ENCODE measurements around the gene TAF10.

TAF10 gene

DNA sequence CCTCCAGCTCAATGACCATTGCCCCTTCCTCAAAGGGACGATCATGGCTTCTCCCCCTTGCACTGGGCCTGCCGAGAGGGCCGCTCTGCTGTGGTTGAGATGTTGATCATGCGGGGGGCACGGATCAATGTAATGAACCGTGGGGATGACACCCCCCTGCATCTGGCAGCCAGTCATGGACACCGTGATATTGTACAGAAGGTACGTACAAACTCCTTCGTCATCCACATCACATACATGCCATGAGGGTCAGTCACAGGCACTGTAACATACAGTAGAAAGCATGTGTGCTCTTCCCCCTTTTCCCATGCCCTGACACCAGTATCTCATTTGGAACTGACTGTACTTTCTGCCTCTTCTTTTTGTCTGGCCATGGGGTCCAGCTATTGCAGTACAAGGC, 4.0 kb downstream of the TAF10 start:
- H3K9me3 ChIP-seq: no peaks in the 10 kb centered on the region
- DNase-seq: no peak
- peaks cover 36 to 42% (median 42%) of the 10 kb centered on the region in 3 donors for H3K36me3 ChIP-seq
- peaks cover 4 to 65% (median 57%) of the 10 kb centered on the region in 4 donors for H3K4me1 ChIP-seq
- H3K27ac ChIP-seq: peak overlapping the region; percentile 93 to 98
- H3K4me3 ChIP-seq: peak overlapping the region in 1 of 2 donors; percentile 83
- no peaks in the 10 kb centered on the region for H3K27me3 ChIP-seq
- TF ChIP-seq, protein P1, sequence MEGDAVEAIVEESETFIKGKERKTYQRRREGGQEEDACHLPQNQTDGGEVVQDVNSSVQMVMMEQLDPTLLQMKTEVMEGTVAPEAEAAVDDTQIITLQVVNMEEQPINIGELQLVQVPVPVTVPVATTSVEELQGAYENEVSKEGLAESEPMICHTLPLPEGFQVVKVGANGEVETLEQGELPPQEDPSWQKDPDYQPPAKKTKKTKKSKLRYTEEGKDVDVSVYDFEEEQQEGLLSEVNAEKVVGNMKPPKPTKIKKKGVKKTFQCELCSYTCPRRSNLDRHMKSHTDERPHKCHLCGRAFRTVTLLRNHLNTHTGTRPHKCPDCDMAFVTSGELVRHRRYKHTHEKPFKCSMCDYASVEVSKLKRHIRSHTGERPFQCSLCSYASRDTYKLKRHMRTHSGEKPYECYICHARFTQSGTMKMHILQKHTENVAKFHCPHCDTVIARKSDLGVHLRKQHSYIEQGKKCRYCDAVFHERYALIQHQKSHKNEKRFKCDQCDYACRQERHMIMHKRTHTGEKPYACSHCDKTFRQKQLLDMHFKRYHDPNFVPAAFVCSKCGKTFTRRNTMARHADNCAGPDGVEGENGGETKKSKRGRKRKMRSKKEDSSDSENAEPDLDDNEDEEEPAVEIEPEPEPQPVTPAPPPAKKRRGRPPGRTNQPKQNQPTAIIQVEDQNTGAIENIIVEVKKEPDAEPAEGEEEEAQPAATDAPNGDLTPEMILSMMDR (IDR thresholded peaks at IDR 0.05): no peak
- intact Hi-C loops (cut with DNase I; ENCODE audit: low total_unique reads): loop anchor here (5.0 kb wide), 1 partner anchor 126 kb away; the partner anchor contains the start of genes ARFIP2 and TIMM10B

DNA sequence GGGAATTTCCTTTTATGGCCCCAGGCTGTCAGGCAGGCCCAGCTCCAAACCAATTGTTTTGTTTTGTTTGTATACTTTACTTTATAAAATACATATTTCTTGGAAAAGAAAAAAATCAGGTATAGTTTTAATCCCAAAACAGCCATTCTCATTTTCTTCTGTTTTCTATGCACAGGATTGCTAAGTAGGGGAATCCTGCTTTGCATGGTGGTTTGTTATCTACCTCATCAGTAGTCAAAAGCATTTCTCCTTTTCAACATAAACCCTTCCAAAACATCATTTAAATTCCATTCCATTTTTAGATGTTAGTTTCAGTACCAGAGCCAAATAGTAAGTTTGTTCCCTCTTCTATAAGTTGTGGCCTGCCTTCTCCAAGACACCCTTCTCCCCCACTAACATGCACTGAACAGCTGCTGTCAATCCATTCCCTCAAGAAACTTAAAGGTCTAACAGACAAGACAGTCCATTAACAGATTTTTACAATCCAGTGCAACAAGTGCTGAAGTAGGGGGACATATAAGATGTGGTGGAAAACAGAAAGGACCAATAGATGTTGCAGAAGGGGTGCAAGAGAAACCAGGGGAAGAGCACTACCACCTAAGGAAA, 4.7 kb downstream of the TAF10 start:
- TF ChIP-seq, protein P1 (IDR thresholded peaks at IDR 0.05): no peak
- DNase-seq: no peak
- Histone ChIP-seq H3K9me3 (no peaks in the 10 kb centered on the region), H3K36me3 (peaks cover 36 to 42% (median 42%) of the 10 kb centered on the region in 3 donors), H3K27me3 (no peaks in the 10 kb centered on the region), H3K27ac (peak overlapping the region; percentile 93 to 98), H3K4me3 (peak overlapping the region; percentile 23 to 83), H3K4me1 (peaks cover 4 to 67% (median 59%) of the 10 kb centered on the region in 4 donors)
- intact Hi-C loops (cut with DNase I; ENCODE audit: low total_unique reads): loop anchor here (5.0 kb wide), 1 partner anchor 125 kb away; the partner anchor contains the start of genes ARFIP2 and TIMM10B

DNA sequence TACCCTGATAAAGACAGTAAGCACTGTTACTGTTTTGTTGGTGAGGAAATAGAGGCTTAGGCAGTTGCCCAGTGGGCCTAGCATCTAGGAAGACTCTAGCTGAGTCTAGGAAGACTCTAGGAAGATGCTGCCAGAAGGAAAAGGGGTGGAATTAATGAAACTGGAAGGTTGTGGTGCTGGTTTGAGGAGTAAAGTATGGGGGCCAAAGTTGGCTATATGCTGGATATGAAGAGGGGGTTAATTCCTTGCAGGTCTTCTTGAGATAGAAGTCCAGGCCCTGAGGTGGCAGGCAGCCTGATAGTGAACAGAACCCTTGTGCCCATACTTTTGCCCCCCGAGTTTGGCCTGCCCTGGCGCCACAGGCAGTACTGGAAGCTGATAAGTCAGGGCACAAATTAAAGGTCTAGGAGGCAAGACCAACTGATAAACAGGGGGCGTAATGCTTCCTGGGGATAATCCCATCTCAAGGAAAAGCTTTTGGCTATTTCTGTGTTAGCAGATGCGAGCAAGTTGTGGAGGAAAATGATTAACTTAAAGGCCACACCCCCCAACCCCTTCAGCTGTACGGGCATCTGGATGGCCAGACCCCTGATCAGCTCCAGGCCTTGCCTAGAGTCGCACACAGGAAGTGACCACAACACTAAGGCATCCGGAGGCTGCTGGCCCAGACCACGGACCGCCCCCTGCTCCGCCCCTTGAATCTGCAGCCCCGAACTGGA, 5.4 kb downstream of the TAF10 start:
- peaks cover 36 to 42% (median 39%) of the 10 kb centered on the region in 3 donors for H3K36me3 ChIP-seq
- H3K27me3 ChIP-seq: no peaks in the 10 kb centered on the region
- peak overlapping the region; percentile 83 to 96 for H3K4me3 ChIP-seq
- peak; percentile 95 to 98 for DNase-seq
- TF ChIP-seq, protein P1 (IDR thresholded peaks at IDR 0.05): no peak
- intact Hi-C loops (cut with DNase I; ENCODE audit: low total_unique reads): loop anchor here (5.0 kb wide), 1 partner anchor 124 kb away; the partner anchor contains the start of genes ARFIP2 and TIMM10B
- H3K9me3 ChIP-seq: no peaks in the 10 kb centered on the region
- H3K4me1 ChIP-seq: peaks cover 4 to 74% (median 66%) of the 10 kb centered on the region in 4 donors
- peak overlapping the region; percentile 93 to 98 for H3K27ac ChIP-seq

DNA sequence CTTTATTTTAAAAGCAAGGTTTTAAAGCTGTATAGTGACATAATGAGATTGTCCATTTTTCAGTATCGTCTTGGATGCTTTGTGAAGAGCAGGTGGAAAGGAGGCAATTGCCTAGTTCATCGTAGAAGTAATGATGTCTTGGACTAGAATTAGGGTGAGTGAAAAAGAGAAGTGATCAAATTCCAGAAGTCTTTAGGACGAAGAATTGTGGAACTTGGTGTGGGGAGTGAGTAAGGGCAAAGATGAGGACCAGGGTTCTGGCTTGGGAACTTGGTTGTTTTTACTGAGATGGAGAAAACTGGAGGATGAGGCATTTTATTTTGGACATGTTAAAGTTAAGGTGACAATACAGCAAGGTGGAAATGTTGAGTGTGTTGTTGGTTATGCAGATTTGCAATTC, 7.2 kb downstream of the TAF10 start:
- Histone ChIP-seq H3K4me1 (peaks cover 4 to 73% (median 64%) of the 10 kb centered on the region in 4 donors), H3K36me3 (peaks cover 36 to 43% (median 39%) of the 10 kb centered on the region in 3 donors), H3K27ac (peak overlapping the region; percentile 93 to 98), H3K9me3 (no peaks in the 10 kb centered on the region), H3K27me3 (no peaks in the 10 kb centered on the region), H3K4me3 (peak overlapping the region; percentile 83 to 96)
- TF ChIP-seq, protein P1 (IDR thresholded peaks at IDR 0.05): no peak
- DNase-seq: no peak
- intact Hi-C loops (cut with DNase I; ENCODE audit: low total_unique reads): loop anchor here (5.0 kb wide), 1 partner anchor 122 kb away; the partner anchor contains the start of genes ARFIP2 and TIMM10B

DNA sequence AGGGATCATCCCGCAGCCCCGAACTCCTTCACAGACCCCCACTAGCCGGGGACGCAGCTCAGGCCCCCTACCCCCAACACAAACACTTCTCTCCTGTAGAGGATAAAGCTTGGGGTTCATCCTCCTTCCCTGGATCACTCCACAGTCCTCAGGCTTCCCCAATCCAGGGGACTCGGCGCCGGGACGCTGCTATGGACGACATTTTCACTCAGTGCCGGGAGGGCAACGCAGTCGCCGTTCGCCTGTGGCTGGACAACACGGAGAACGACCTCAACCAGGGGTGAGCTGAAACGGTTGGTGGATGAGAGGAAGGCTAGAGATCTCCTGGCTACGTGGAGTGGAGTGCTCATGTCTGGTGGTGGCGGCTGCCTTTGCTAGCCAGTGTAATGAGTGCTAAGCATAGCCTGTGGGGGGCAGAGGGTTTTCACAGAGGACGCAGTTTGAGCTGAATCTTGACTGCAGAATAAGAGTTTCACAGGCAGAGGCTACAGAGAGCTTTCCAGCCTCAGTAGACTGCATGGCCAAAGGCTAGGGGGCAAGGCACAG, 7.9 kb downstream of the TAF10 start:
- TF ChIP-seq, protein P1 (IDR thresholded peaks at IDR 0.05): peak; percentile 16 to 27
- Histone ChIP-seq H3K4me3 (peak overlapping the region; percentile 83 to 96), H3K36me3 (peaks cover 36 to 43% (median 39%) of the 10 kb centered on the region in 3 donors), H3K27ac (peak overlapping the region; percentile 93 to 98), H3K27me3 (no peaks in the 10 kb centered on the region), H3K4me1 (peaks cover 4 to 72% (median 61%) of the 10 kb centered on the region in 4 donors), H3K9me3 (no peaks in the 10 kb centered on the region)
- intact Hi-C loops (cut with DNase I; ENCODE audit: low total_unique reads): no loop called here
- DNase-seq: peak; percentile 68 to 78

Data from tibial artery (tissue), 4 donors.